H1 (cell line): ENCODE measurements around the gene THRB. TPM values are rescaled to one million over a fixed set of nuclear protein-coding genes. Genes with fewer than 3 reads are reported as not detected.

ENCODE experiments used
- CBX8 ChIP-seq: fragments of 300-800, 300-1000 bp; sonication (generic); IDR thresholded peaks from 2 replicates; pipeline ENCODE4 v1.7.1; 2016; ENCODE audit warnings: low read depth, low read length, borderline replicate concordance
- RBBP5 ChIP-seq: IDR thresholded peaks from 2 replicates; pipeline ENCODE4 v1.7.1; 2012; ENCODE audit warnings: low read depth, mild to moderate bottlenecking, inconsistent platforms, low read length, moderate library complexity, borderline replicate concordance
- RFX5 ChIP-seq: IDR thresholded peaks from 2 replicates; pipeline ENCODE4 v1.6.1; 2011; ENCODE audit warnings: low read depth, low read length, improper control_type of control experiment, borderline replicate concordance
- SIRT6 ChIP-seq: IDR thresholded peaks from one replicate; pipeline ENCODE4 v1.7.1; 2012; ENCODE audit warnings: low read length, inconsistent platforms
- TCF12 ChIP-seq: IDR thresholded peaks from 2 replicates; pipeline ENCODE4 v1.6.1; 2011; ENCODE audit warnings: low read depth, mild to moderate bottlenecking, low read length
- polyA plus RNA-seq, 7 experiments: library from polyadenylated mRNA; depleted of rRNA in 3 of 7; stranded (reverse) in 5 of 7; unstranded in 2 of 7; fragments of >200 nt in 5 of 7; fragments of 200-250 nt in 2 of 7; gene quantifications; 1 replicate in 5 of 7; 2 replicates in 1 of 7; 4 replicates in 1 of 7; pipeline versions ENCODE4 v1.2.1 to v1.2.3, GENCODE V29; 2011 to 2013; ENCODE audit warnings: missing spikeins in 2 of 7, mixed read lengths in 2 of 7
- total RNA-seq: library from RNA; stranded (reverse); fragmentation: NEBNext Ultra II Directional; extraction: Animal tissue kit (Norgen Biotek cat#: 25700); gene quantifications from 2 replicates; pipeline ENCODE4 v1.2.1, GENCODE V29; 2021
- TF ChIP-seq, protein P1 (sequence below): fragments of 300-600 bp; sonication (generic); IDR thresholded peaks from 2 replicates; pipeline ENCODE4 v1.7.1; 2012; ENCODE audit warnings: low read length, moderate library complexity, mild to moderate bottlenecking, inconsistent platforms; ENCODE audit not compliant: insufficient replicate concordance
- TF ChIP-seq, protein P2 (sequence below): IDR thresholded peaks from 2 replicates; pipeline ENCODE4 v1.6.1; 2012; ENCODE audit warnings: inconsistent platforms

The THRB gene
- total and polyA plus RNA-seq, 2 of the 8 experiments (the other 6 are each of a cell fraction or from before 2014, with no cell fraction given): 0.98 to 3.9 TPM

DNA sequence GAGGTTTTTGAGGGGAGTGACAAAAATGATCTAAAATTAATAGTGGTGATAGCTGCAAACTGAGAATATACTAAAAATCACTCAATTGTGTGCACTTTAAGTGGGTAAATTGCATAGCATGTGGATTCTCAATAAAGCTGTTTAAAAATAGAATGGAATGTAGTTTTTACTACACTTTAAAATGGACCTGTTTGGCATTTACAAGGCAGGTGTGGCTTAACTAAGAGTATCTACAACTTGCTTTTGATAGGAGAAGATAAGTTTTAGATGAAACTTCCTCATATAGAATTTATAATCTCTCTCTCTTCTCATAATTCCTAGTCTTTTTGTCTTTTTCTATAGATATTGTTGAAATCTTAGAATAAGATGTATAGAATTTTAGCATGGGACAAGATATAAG, 40.3 kb downstream of the THRB start (continued):
- TF ChIP-seq, protein P1, sequence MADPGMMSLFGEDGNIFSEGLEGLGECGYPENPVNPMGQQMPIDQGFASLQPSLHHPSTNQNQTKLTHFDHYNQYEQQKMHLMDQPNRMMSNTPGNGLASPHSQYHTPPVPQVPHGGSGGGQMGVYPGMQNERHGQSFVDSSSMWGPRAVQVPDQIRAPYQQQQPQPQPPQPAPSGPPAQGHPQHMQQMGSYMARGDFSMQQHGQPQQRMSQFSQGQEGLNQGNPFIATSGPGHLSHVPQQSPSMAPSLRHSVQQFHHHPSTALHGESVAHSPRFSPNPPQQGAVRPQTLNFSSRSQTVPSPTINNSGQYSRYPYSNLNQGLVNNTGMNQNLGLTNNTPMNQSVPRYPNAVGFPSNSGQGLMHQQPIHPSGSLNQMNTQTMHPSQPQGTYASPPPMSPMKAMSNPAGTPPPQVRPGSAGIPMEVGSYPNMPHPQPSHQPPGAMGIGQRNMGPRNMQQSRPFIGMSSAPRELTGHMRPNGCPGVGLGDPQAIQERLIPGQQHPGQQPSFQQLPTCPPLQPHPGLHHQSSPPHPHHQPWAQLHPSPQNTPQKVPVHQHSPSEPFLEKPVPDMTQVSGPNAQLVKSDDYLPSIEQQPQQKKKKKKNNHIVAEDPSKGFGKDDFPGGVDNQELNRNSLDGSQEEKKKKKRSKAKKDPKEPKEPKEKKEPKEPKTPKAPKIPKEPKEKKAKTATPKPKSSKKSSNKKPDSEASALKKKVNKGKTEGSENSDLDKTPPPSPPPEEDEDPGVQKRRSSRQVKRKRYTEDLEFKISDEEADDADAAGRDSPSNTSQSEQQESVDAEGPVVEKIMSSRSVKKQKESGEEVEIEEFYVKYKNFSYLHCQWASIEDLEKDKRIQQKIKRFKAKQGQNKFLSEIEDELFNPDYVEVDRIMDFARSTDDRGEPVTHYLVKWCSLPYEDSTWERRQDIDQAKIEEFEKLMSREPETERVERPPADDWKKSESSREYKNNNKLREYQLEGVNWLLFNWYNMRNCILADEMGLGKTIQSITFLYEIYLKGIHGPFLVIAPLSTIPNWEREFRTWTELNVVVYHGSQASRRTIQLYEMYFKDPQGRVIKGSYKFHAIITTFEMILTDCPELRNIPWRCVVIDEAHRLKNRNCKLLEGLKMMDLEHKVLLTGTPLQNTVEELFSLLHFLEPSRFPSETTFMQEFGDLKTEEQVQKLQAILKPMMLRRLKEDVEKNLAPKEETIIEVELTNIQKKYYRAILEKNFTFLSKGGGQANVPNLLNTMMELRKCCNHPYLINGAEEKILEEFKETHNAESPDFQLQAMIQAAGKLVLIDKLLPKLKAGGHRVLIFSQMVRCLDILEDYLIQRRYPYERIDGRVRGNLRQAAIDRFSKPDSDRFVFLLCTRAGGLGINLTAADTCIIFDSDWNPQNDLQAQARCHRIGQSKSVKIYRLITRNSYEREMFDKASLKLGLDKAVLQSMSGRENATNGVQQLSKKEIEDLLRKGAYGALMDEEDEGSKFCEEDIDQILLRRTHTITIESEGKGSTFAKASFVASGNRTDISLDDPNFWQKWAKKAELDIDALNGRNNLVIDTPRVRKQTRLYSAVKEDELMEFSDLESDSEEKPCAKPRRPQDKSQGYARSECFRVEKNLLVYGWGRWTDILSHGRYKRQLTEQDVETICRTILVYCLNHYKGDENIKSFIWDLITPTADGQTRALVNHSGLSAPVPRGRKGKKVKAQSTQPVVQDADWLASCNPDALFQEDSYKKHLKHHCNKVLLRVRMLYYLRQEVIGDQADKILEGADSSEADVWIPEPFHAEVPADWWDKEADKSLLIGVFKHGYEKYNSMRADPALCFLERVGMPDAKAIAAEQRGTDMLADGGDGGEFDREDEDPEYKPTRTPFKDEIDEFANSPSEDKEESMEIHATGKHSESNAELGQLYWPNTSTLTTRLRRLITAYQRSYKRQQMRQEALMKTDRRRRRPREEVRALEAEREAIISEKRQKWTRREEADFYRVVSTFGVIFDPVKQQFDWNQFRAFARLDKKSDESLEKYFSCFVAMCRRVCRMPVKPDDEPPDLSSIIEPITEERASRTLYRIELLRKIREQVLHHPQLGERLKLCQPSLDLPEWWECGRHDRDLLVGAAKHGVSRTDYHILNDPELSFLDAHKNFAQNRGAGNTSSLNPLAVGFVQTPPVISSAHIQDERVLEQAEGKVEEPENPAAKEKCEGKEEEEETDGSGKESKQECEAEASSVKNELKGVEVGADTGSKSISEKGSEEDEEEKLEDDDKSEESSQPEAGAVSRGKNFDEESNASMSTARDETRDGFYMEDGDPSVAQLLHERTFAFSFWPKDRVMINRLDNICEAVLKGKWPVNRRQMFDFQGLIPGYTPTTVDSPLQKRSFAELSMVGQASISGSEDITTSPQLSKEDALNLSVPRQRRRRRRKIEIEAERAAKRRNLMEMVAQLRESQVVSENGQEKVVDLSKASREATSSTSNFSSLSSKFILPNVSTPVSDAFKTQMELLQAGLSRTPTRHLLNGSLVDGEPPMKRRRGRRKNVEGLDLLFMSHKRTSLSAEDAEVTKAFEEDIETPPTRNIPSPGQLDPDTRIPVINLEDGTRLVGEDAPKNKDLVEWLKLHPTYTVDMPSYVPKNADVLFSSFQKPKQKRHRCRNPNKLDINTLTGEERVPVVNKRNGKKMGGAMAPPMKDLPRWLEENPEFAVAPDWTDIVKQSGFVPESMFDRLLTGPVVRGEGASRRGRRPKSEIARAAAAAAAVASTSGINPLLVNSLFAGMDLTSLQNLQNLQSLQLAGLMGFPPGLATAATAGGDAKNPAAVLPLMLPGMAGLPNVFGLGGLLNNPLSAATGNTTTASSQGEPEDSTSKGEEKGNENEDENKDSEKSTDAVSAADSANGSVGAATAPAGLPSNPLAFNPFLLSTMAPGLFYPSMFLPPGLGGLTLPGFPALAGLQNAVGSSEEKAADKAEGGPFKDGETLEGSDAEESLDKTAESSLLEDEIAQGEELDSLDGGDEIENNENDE: no peak
- TF ChIP-seq CBX8: no peak
- no peak for TF ChIP-seq TCF12
- no peak for TF ChIP-seq RFX5
- TF ChIP-seq, protein P2, sequence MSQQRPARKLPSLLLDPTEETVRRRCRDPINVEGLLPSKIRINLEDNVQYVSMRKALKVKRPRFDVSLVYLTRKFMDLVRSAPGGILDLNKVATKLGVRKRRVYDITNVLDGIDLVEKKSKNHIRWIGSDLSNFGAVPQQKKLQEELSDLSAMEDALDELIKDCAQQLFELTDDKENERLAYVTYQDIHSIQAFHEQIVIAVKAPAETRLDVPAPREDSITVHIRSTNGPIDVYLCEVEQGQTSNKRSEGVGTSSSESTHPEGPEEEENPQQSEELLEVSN: no peak
- TF ChIP-seq RBBP5: no peak
- no peak for TF ChIP-seq SIRT6
